CD4-positive, alpha-beta T cell treated with Interleukin-15 for 4 hours (primary cell): Measurements from ENCODE around the gene HIVEP3.

Experiments
- DNase-seq: peaks from one replicate; pipeline ENCODE4 v3.0.0-alpha.2; 2020; ENCODE audit warnings: low spot score

The HIVEP3 gene

DNA sequence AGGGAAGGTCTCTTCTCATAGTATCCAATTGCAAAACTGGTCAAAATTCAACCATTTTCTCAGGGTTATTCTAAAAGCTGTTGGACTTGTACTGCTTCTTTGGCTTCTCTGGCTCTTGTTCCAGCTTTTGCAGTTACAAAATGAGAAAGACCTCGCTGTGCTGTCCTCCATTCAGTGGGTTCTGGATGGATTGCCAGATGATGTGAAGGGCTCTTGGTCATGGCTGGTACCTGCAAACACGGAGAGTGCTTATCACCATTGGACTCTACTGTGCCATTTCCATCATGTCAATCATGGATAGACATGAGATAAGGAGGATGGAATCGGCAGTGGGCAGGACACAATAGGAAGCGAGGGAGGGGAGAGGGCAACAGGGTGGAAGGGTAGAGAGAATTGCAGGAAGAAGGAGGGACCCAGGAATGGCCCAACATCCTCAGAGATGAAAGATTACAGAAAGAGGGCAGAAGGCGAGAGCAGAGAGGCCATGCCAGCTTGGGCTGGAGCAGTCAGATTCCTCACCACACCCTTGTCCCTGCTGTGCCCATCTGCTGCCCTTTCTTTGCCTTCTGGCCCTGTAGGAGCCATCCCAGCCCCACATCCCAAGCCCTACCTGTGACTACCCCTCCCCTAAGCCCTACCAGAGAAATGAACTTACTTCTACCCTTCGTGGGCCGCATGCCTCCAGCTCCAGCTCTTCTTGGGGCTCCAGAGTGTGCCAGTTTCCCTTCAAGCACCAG lies 70.3 kb downstream of the HIVEP3 start:
- DNase-seq: no peak

GRCh38 chr1:41847733-41848132 lies 71.0 kb downstream of the HIVEP3 start:
- no peak for DNase-seq

- DNase-seq: no peak
These were observed 71.9 kb downstream of the HIVEP3 start for GRCh38 chr1:41846625-41847405.

DNA sequence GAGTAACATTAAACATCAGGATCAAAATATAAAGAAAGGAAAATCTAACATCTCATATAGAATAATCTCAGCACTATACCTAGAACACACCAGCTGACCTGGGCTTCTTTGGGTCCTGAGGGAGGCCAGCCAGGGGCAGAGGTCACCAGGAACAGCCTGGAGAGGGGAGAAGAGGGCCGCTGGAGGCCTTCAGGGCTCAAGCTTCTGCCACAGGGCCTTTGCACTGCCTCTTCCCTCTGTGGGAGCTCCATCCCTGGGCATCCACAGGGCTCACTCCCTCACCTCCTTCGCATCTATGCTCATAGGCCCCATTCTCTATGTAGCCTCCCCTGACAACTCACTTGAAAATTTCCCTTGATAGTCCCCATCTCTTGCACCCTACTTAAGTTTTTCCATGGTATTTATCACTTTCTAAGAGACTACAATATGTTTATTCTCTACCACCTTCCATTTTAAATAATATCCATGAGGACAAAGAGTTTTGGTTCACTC lies 73.9 kb downstream of the HIVEP3 start:
- no peak for DNase-seq

- no peak for DNase-seq
These were observed 74.5 kb downstream of the HIVEP3 start for GRCh38 chr1:41844255-41844654.

- DNase-seq: no peak
These were observed 75.5 kb downstream of the HIVEP3 start for GRCh38 chr1:41842993-41843755.

GRCh38 chr1:41842326-41842725 lies 76.4 kb downstream of the HIVEP3 start:
- no peak for DNase-seq

DNA sequence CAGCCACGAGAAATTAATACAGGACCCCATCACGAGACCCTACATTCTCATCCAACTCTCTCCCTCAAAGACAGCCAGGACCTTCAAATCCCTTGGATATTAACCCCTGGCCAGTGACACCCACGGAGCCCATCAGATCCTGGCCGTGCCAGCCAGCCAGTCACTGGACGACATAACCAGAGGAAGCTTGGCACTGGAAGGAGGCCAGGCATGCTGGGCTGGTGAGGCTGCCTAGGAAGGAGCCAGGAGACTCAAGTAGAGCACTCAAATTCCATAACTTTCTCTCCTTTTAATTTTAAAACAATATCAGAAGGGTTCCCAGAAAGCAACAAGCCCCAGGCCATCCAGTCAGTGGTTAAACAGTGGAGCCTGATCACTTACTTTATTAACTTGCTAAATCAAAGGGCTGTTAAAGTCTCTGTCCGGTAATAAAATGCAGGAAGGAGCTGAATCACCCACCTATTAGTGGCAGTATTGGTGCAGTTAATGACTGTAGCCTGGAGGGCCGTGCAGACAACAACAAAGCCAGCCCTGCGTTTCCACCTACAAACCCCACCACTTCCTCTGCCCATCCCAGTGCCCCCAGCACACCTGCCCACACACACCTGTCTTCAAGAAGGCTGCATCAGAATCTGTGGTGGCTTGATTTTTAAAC lies 78.0 kb downstream of the HIVEP3 start:
- no peak for DNase-seq

DNA sequence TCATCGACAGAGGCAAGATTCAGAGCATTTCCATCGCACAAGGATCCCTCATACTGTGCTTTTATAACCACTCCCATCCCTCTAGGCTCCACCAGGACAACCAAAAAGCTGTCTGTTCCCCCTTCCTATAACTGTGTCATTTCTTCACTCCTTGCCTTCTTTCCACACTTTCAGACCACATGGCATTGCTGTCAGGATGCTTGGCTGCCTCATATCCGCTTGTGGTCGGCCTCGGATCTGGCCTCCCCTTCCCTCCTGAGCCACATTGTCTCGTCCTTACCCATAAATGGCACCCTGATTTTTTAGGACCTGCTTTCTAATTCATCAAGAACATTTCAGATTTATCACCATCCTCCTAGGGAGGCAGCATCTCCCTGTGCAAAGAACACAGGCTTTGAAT lies 80.5 kb downstream of the HIVEP3 start:
- DNase-seq: no peak

DNA sequence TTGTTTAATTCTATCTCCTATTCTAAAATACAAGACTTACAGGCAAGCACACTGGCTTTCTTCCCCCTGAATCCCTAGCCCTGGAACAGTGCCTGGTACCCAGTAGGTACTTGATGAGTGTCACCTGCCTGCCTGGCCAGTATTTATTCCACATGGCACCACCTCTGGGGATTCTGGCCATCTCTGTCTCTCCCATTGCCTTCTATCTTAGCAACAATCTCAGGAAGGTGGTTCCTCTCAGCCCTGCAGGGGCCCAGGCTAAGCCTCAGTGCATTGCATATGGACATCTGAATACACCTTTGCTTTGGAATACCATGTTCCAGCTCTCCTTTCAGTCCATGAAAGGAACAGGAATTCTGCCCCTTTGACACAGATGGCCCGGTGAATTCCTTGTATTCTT lies 81.0 kb downstream of the HIVEP3 start:
- no peak for DNase-seq

- DNase-seq: no peak
These were observed 83.2 kb downstream of the HIVEP3 start for GRCh38 chr1:41835485-41835884.

DNA sequence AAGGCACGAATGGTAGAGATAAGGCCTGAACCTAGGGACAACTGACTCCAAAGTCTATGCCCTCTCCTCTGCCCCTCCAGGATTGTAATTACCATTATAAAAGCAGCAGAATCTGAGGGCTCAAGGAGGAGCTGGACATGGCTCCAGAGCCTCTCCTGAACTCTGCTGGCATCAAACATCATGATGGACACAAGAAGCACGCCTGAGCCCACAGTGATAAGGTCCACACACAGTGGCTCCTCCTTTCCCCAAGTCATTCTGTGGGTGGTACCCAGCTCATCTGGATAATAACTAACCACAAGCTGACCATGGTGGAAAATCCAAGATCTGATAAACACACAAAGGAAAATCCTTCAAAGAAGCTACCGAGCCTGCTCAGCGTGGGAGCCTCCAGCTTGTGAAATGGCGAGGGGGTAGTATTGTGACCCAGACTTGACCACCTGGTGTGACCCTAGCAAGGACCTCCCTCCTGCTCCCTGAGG lies 85.2 kb downstream of the HIVEP3 start:
- no peak for DNase-seq

GRCh38 chr1:41830726-41831125 lies 88.0 kb downstream of the HIVEP3 start:
- no peak for DNase-seq

DNA sequence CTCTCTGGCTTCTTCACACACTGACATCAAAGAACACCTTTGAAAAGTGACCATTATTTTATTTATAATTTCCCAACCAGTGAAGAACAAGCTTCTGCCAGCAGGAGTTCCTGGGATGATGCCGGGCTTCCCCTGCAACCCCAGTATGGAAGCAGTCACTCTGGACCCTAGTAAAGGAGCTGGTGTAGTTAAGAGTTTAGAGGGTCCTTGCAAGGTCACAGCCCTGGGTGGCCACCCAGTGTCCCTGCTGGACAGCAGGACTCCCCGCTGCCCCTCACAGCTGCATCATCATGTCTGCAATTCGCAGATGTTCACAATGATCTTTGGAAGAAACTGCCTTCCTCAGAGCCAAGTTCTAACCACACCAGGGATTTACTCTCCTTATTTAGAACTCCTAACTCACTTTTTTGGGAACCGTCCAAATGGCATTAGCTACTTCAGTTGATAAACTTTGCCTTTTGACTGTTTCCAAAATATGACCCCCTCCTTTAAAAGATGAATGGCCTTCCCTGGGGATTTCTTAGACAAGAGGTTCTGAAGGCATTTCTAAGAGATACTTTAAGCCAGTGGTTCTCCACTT lies 90.6 kb downstream of the HIVEP3 start:
- no peak for DNase-seq

- no peak for DNase-seq
These were observed 95.3 kb downstream of the HIVEP3 start for GRCh38 chr1:41823471-41823870.

GRCh38 chr1:41822866-41823265 lies 95.9 kb downstream of the HIVEP3 start:
- no peak for DNase-seq

DNA sequence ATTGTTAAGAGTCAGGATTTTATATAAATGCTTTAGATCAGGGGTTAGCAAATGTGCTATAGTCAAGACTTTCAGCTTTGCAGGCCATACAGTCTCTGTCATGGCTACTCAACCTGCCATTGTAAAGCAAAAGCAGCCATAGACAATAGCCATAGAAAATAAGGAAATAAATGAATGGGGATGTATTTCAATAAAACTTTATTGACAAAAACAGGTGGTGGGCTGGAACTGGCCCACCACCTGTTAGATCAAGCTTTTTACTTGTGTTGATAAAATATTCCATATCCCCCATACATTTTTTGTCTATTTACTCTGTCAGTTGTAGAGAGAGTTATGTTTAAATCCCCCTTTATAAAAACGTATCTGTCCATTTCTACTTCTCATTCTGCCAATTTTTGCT lies 98.9 kb downstream of the HIVEP3 start:
- DNase-seq: no peak

DNA sequence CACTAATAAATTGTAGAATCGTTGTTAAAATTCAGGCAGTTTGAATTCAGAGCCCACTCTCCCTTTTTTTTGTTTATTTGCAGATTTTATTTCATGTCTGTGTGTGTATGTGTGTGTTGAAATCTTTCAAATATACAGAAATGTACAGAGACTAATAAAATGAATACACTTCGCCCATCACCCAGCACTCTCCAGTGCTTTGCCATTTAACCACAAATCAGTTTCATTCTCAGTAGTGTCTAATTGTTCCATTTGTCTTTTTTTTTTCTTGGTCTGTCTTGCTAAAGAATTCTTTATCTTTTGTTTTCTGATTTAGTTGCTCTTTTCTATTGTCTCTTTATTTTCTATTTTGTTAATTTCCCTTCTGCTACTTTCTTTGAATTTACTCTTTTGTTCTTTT lies 99.7 kb downstream of the HIVEP3 start:
- no peak for DNase-seq

GRCh38 chr1:41816061-41816460 lies 102.7 kb downstream of the HIVEP3 start:
- DNase-seq: no peak

GRCh38 chr1:41813755-41814745 lies 104.7 kb downstream of the HIVEP3 start:
- no peak for DNase-seq
